Hematopoietic multipotent progenitor cell treated with erythropoietin and hydrocortisone succinate and interleukin-3 and kit ligand, for 6 days (in vitro differentiated cells): ENCODE data around the gene CX3CL1.
"Not testable (repeated sequence)": the region's sequence is repeated elsewhere in the genome, so short reads cannot be mapped to it uniquely, and the experiment has no call there.

Experiments used
- DNase-seq: peaks from one replicate; pipeline ENCODE4 v3.0.0-alpha.2; 2015

Gene CX3CL1

GRCh38 chr16:57372372-57373116 lies at the start of gene CX3CL1:
TSS of gene CX3CL1 (plus strand) at chr16:57372490. CDS start at chr16:57372569, 79 bp downstream.
- no peak for DNase-seq

GRCh38 chr16:57324749-57325148 lies 47.5 kb upstream of the CX3CL1 start:
- no peak for DNase-seq

GRCh38 chr16:57325458-57325857 lies 46.8 kb upstream of the CX3CL1 start:
- DNase-seq, result no peak

GRCh38 chr16:57329718-57330327 lies 42.5 kb upstream of the CX3CL1 start:
- DNase-seq, result no peak

- DNase-seq, result no peak
These were observed 40.9 kb upstream of the CX3CL1 start for GRCh38 chr16:57331355-57331754.

GRCh38 chr16:57333402-57333801 lies 38.9 kb upstream of the CX3CL1 start:
- no peak for DNase-seq

- DNase-seq, result no peak
These were observed 36.9 kb upstream of the CX3CL1 start for GRCh38 chr16:57335366-57335765.

- DNase-seq, result no peak
These were observed 31.2 kb upstream of the CX3CL1 start for GRCh38 chr16:57341062-57341440.

- peak; percentile 53 for DNase-seq
These were observed 30.6 kb upstream of the CX3CL1 start for GRCh38 chr16:57341441-57342303.

- DNase-seq, result not testable (repeated sequence)
These were observed 29.7 kb upstream of the CX3CL1 start for GRCh38 chr16:57342606-57343005.

- no peak for DNase-seq
These were observed 29.1 kb upstream of the CX3CL1 start for GRCh38 chr16:57343221-57343620.

- DNase-seq, result not testable (repeated sequence)
These were observed 28.2 kb upstream of the CX3CL1 start for GRCh38 chr16:57344094-57344493.

- no peak for DNase-seq
These were observed 27.3 kb upstream of the CX3CL1 start for GRCh38 chr16:57345021-57345420.

- no peak for DNase-seq
These were observed 26.6 kb upstream of the CX3CL1 start for GRCh38 chr16:57345666-57346204.

- no peak for DNase-seq
These were observed 24.4 kb upstream of the CX3CL1 start for GRCh38 chr16:57347858-57348257.

- DNase-seq, result no peak
These were observed 24.0 kb upstream of the CX3CL1 start for GRCh38 chr16:57348327-57348726.

- peak; percentile 30 for DNase-seq
These were observed 22.9 kb upstream of the CX3CL1 start for GRCh38 chr16:57349212-57350031.

GRCh38 chr16:57352636-57353047 lies 19.6 kb upstream of the CX3CL1 start:
- no peak for DNase-seq

- no peak for DNase-seq
These were observed 18.0 kb upstream of the CX3CL1 start for GRCh38 chr16:57354311-57354710.

- no peak for DNase-seq
These were observed 16.3 kb upstream of the CX3CL1 start for GRCh38 chr16:57355898-57356414.

GRCh38 chr16:57356547-57356946 lies 15.7 kb upstream of the CX3CL1 start:
- no peak for DNase-seq
